ENCODE results near the gene DYRK1A.

The DYRK1A gene

DNA sequence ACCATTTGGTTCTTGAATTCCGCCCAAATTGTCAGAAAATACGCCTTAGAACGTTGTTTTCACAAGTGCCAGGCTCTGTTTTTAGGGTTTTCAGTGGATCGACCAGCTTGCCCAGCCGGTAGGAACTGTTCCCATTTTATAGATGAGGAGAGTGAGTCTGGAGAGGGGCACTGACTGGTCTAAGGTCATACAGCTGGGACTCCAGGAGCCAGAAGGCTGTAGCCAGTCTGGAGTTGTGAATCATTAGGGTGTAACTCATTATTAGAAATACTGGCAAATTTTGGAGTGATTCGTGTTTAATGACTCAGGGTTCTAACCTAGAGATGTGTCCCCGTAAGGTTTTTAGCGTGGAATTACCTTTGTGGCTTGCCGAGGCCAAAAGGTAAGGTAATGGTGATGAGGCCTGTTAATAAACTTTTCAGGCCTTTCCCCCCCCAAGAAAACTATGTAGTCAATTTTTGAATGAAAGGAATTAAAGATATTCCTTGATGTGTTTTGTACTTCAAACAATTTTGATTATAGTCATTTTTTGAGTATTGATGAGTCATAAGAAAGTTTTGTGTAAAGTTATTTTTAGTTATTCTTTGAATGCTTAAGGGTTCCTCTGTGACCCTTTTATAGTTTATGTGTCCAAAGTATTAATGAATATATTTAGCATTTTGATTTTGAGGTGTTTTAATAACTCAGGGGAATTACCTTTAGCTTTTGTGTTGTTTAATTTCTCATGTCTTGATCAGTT is 2.1 kb downstream of the DYRK1A start (continued):
- TF ChIP-seq YY2 (tag by site-specific recombination; IDR thresholded peaks at IDR 0.05), result no peak
- TF ChIP-seq SP7 (tag by site-specific recombination; IDR thresholded peaks at IDR 0.05), result peak; percentile 55
- TF ChIP-seq, protein P1, sequence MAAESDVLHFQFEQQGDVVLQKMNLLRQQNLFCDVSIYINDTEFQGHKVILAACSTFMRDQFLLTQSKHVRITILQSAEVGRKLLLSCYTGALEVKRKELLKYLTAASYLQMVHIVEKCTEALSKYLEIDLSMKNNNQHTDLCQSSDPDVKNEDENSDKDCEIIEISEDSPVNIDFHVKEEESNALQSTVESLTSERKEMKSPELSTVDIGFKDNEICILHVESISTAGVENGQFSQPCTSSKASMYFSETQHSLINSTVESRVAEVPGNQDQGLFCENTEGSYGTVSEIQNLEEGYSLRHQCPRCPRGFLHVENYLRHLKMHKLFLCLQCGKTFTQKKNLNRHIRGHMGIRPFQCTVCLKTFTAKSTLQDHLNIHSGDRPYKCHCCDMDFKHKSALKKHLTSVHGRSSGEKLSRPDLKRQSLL (tag by site-specific recombination; IDR thresholded peaks at IDR 0.05), result no peak
- no peak for TF ChIP-seq ZNF48 (tag by site-specific recombination; IDR thresholded peaks at IDR 0.05)
- no peak for TF ChIP-seq ZNF707 (tag by site-specific recombination; IDR thresholded peaks at IDR 0.05)
- TF ChIP-seq WT1 (tag by site-specific recombination; IDR thresholded peaks at IDR 0.05), result no peak
- TF ChIP-seq, protein P2, sequence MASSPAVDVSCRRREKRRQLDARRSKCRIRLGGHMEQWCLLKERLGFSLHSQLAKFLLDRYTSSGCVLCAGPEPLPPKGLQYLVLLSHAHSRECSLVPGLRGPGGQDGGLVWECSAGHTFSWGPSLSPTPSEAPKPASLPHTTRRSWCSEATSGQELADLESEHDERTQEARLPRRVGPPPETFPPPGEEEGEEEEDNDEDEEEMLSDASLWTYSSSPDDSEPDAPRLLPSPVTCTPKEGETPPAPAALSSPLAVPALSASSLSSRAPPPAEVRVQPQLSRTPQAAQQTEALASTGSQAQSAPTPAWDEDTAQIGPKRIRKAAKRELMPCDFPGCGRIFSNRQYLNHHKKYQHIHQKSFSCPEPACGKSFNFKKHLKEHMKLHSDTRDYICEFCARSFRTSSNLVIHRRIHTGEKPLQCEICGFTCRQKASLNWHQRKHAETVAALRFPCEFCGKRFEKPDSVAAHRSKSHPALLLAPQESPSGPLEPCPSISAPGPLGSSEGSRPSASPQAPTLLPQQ (tag by site-specific recombination; IDR thresholded peaks at IDR 0.05), result no peak
- peak; percentile 41 for TF ChIP-seq ZNF394 (tag by site-specific recombination; IDR thresholded peaks at IDR 0.05; ENCODE audit: borderline replicate concordance)
- no peak for TF ChIP-seq ZNF571 (tag by site-specific recombination; IDR thresholded peaks at IDR 0.05)
- no peak for TF ChIP-seq ZNF335 (tag by site-specific recombination; conservative IDR thresholded peaks at IDR 0.05)
- TF ChIP-seq ZNF596 (tag by site-specific recombination; IDR thresholded peaks at IDR 0.05), result no peak
- TF ChIP-seq ZNF785 (tag by site-specific recombination; IDR thresholded peaks at IDR 0.05), result no peak
- no peak for TF ChIP-seq KLF1 (tag by site-specific recombination; IDR thresholded peaks at IDR 0.05)
- no peak for TF ChIP-seq ZNF202 (tag by site-specific recombination; IDR thresholded peaks at IDR 0.05; ENCODE audit: borderline replicate concordance)
- no peak for TF ChIP-seq ZNF416 (tag by site-specific recombination; IDR thresholded peaks at IDR 0.05)
- TF ChIP-seq ZNF658 (tag by site-specific recombination; IDR thresholded peaks at IDR 0.05), result no peak
- TF ChIP-seq ZNF404 (tag by site-specific recombination; IDR thresholded peaks at IDR 0.05), result no peak
- no peak for TF ChIP-seq ZNF146 (tag by site-specific recombination; IDR thresholded peaks at IDR 0.05)
- TF ChIP-seq ZNF560 (tag by site-specific recombination; IDR thresholded peaks at IDR 0.05; ENCODE audit: borderline replicate concordance), result no peak
- TF ChIP-seq ZNF37A (tag by site-specific recombination; IDR thresholded peaks at IDR 0.05), result no peak
- TF ChIP-seq OSR2 (tag by site-specific recombination; IDR thresholded peaks at IDR 0.05), result no peak
- TF ChIP-seq, protein P3, sequence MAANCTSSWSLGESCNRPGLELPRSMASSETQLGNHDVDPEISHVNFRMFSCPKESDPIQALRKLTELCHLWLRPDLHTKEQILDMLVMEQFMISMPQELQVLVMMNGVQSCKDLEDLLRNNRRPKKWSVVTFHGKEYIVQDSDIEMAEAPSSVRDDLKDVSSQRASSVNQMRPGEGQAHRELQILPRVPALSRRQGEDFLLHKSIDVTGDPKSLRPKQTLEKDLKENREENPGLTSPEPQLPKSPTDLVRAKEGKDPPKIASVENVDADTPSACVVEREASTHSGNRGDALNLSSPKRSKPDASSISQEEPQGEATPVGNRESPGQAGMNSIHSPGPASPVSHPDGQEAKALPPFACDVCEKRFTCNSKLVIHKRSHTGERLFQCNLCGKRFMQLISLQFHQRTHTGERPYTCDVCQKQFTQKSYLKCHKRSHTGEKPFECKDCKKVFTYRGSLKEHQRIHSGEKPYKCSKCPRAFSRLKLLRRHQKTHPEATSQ (tag by site-specific recombination; IDR thresholded peaks at IDR 0.05), result 0 out of 2 replicates have a peak, but pooled peaks have one; percentile 62
- TF ChIP-seq ZNF548 (tag by site-specific recombination; IDR thresholded peaks at IDR 0.05), result no peak
- no peak for TF ChIP-seq ZNF23 (tag by site-specific recombination; IDR thresholded peaks at IDR 0.05; ENCODE audit: borderline replicate concordance)
- TF ChIP-seq ZEB2 (tag by site-specific recombination; IDR thresholded peaks at IDR 0.05), result 0 out of 2 replicates have a peak, but pooled peaks have one; percentile 34
- no peak for TF ChIP-seq ZNF529 (tag by site-specific recombination; IDR thresholded peaks at IDR 0.05; ENCODE audit: insufficient replicate concordance)
- TF ChIP-seq, protein P4, sequence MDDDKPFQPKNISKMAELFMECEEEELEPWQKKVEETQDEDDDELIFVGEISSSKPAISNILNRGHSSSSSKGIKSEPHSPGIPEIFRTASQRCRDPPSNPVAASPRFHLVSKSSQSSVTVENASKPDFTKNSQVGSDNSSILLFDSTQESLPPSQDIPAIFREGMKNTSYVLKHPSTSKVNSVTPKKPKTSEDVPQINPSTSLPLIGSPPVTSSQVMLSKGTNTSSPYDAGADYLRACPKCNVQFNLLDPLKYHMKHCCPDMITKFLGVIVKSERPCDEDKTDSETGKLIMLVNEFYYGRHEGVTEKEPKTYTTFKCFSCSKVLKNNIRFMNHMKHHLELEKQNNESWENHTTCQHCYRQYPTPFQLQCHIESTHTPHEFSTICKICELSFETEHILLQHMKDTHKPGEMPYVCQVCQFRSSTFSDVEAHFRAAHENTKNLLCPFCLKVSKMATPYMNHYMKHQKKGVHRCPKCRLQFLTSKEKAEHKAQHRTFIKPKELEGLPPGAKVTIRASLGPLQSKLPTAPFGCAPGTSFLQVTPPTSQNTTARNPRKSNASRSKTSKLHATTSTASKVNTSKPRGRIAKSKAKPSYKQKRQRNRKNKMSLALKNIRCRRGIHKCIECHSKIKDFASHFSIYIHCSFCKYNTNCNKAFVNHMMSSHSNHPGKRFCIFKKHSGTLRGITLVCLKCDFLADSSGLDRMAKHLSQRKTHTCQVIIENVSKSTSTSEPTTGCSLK (tag by site-specific recombination; IDR thresholded peaks at IDR 0.05), result no peak

Measured in HEK293 (cell line).